Mesendoderm (in vitro differentiated cells): ENCODE results near the gene DNAH8.

Source experiments
- DNase-seq: peaks from one replicate; pipeline ENCODE4 v3.0.0; 2013
- H2AK5ac ChIP-seq: 2 replicates; pipeline ENCODE4 v1.6.1; 2013; ENCODE audit warnings: low read length, inconsistent platforms
- H2BK120ac ChIP-seq: 2 replicates; pipeline ENCODE4 v1.6.1; 2013; ENCODE audit warnings: low read depth, mild to moderate bottlenecking, low read length, moderate library complexity, mixed read lengths
- H2BK15ac ChIP-seq: replicated peaks from 2 replicates; pipeline ENCODE4 v1.6.1; 2013; ENCODE audit warnings: low read depth, mild to moderate bottlenecking, moderate library complexity
- H2BK5ac ChIP-seq: 2 replicates; pipeline ENCODE4 v1.6.1; 2013; ENCODE audit warnings: low read length, inconsistent platforms
- H3K18ac ChIP-seq: 2 replicates; pipeline ENCODE4 v1.6.1; 2013; ENCODE audit warnings: mild to moderate bottlenecking, low read length, mixed read lengths
- H3K23ac ChIP-seq: one replicate; pipeline ENCODE4 v1.6.1; 2013; ENCODE audit warnings: low read length
- H3K27ac ChIP-seq: 2 replicates; pipeline ENCODE4 v1.5.1; 2013; ENCODE audit warnings: low read depth, mild to moderate bottlenecking, inconsistent platforms, low read length, moderate library complexity
- H3K27me3 ChIP-seq: 2 replicates; pipeline ENCODE4 v1.6.1; 2013; ENCODE audit warnings: low read length, control low read depth, mild to moderate bottlenecking, inconsistent platforms; ENCODE audit not compliant: insufficient read depth, poor library complexity
- H3K36me3 ChIP-seq: 2 replicates; pipeline ENCODE4 v1.6.1; 2013; ENCODE audit warnings: low read length, inconsistent platforms; ENCODE audit not compliant: control insufficient read depth, insufficient read depth
- H3K4ac ChIP-seq: one replicate; pipeline ENCODE4 v1.6.1; 2013; ENCODE audit warnings: low read depth, mild to moderate bottlenecking, low read length, moderate library complexity
- H3K4me1 ChIP-seq: 2 replicates; pipeline ENCODE4 v1.6.1; 2013; ENCODE audit warnings: low read depth, low read length, inconsistent platforms; ENCODE audit not compliant: control insufficient read depth
- H3K4me2 ChIP-seq: 2 replicates; pipeline ENCODE4 v1.6.1; 2013; ENCODE audit warnings: low read length
- H3K4me3 ChIP-seq: 2 replicates; pipeline ENCODE4 v1.5.1; 2013; ENCODE audit warnings: mild to moderate bottlenecking, low read length
- H3K56ac ChIP-seq: one replicate; pipeline ENCODE4 v1.6.1; 2013; ENCODE audit warnings: low read length
- H3K79me1 ChIP-seq: 2 replicates; pipeline ENCODE4 v1.6.1; 2013; ENCODE audit warnings: low read length, inconsistent platforms
- H3K79me2 ChIP-seq: 2 replicates; pipeline ENCODE4 v1.6.1; 2013; ENCODE audit warnings: mild to moderate bottlenecking, low read length; ENCODE audit not compliant: control insufficient read depth, insufficient read depth
- H3K9ac ChIP-seq: 2 replicates; pipeline ENCODE4 v1.6.1; 2013; ENCODE audit warnings: low read length, inconsistent platforms
- H4K5ac ChIP-seq: one replicate; pipeline ENCODE4 v1.6.1; 2013; ENCODE audit warnings: low read length
- H4K8ac ChIP-seq: one replicate; pipeline ENCODE4 v1.6.1; 2013; ENCODE audit warnings: low read depth, mild to moderate bottlenecking, control low read depth, low read length, moderate library complexity
- WGBS: extraction: QIAGEN DNeasy Blood & Tissue Kit; methylation state at CpG from one replicate; pipeline ENCODE4 v1.1.7; 2013; ENCODE audit warnings: low lambda C conversion rate, missing lambda C conversion rate; ENCODE audit not compliant: insufficient coverage; ENCODE audit errors: extremely low coverage; 5-methylcytosine and 5-hydroxymethylcytosine counted together

DNAH8 gene

GRCh38 chr6:39035681-39036080 is 320.6 kb downstream of the DNAH8 start:
- Histone ChIP-seq H3K18ac (no peak overlapping the region), H3K4me1 (no peaks in the 10 kb centered on the region), H3K4ac (no peak overlapping the region), H3K79me1 (no peaks in the 10 kb centered on the region), H2AK5ac (no peak overlapping the region), H2BK120ac (no peak overlapping the region), H3K4me3 (no peak overlapping the region), H3K9ac (no peak overlapping the region), H4K8ac (no peak overlapping the region), H2BK5ac (peak overlapping the region; percentile 55), H3K79me2 (no peaks in the 10 kb centered on the region), H3K27ac (no peak overlapping the region), H3K56ac (peak overlapping the region; percentile 40), H3K36me3 (no peaks in the 10 kb centered on the region), H3K27me3 (no peaks in the 10 kb centered on the region), H3K4me2 (no peak overlapping the region), H3K23ac (peak overlapping the region; percentile 69), H2BK15ac (no peak overlapping the region), H4K5ac (no peak overlapping the region)
- no CpG with 5 or more reads among the region's 9 CpGs for WGBS
- DNase-seq = no peak

DNA sequence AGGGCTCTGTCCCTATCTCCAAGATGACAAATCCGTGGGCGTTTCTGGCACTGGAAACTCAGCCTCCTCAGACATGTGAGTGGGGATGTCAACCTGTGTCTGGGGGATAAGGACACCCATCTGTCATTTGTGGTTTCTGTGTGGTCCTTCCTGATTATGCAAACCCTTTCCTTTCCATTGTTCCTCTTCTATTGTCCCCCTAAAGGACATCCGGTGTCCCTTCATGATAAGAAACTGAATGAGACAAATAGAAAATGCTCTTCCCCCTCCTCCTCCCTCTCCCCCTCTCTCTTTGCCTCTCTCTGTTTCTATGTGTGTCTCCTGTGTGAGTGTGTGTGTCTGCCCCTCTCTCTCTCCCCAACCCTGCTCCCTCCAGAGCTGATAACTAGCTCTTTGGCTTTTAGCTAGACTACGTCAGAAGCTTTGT is 322.0 kb downstream of the DNAH8 start:
- Histone ChIP-seq H3K56ac (no peak overlapping the region), H4K5ac (no peak overlapping the region), H3K36me3 (no peaks in the 10 kb centered on the region), H2AK5ac (no peak overlapping the region), H3K79me1 (no peaks in the 10 kb centered on the region), H3K27ac (no peak overlapping the region), H4K8ac (no peak overlapping the region), H3K4ac (no peak overlapping the region), H3K9ac (no peak overlapping the region), H2BK15ac (no peak overlapping the region), H3K79me2 (no peaks in the 10 kb centered on the region), H2BK120ac (no peak overlapping the region), H3K27me3 (no peaks in the 10 kb centered on the region), H3K18ac (no peak overlapping the region), H2BK5ac (no peak overlapping the region), H3K4me3 (no peak overlapping the region), H3K4me1 (no peaks in the 10 kb centered on the region), H3K4me2 (no peak overlapping the region), H3K23ac (no peak overlapping the region)
- no CpG with 5 or more reads among the region's 4 CpGs for WGBS
- DNase-seq = peak; percentile 46

DNA sequence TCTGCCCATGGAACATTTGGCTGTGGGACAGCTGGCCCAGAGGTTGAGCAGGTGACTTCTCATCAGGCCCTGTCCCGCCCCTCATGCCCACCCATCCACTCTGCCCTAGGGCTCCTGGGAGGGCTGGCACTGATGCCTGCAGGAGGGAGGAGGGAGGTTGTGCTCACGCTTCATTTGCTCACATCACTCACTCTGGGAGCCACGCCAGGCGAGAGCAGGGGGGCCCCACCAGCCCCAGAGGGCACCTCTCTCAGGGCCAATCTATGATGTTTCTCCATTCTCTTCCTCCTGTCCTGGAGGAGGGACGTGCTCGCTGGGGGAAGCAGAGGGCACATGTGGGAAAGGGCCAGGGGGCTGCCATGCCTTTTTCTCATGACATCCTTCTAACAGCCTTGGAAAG is 322.6 kb downstream of the DNAH8 start:
- no peak overlapping the region for H3K4me3 ChIP-seq
- no peak overlapping the region for H4K5ac ChIP-seq
- no peak overlapping the region for H2BK120ac ChIP-seq
- peak overlapping the region; percentile 12 for H3K56ac ChIP-seq
- H3K9ac ChIP-seq = no peak overlapping the region
- no peaks in the 10 kb centered on the region for H3K4me1 ChIP-seq
- H3K18ac ChIP-seq = no peak overlapping the region
- DNase-seq = no peak
- no peaks in the 10 kb centered on the region for H3K79me1 ChIP-seq
- peak overlapping the region; percentile 67 for H2AK5ac ChIP-seq
- H4K8ac ChIP-seq = no peak overlapping the region
- no peaks in the 10 kb centered on the region for H3K79me2 ChIP-seq
- no peak overlapping the region for H2BK15ac ChIP-seq
- no peaks in the 10 kb centered on the region for H3K27me3 ChIP-seq
- no peak overlapping the region for H3K4me2 ChIP-seq
- H3K4ac ChIP-seq = no peak overlapping the region
- H3K27ac ChIP-seq = no peak overlapping the region
- H3K23ac ChIP-seq = no peak overlapping the region
- H3K36me3 ChIP-seq = no peaks in the 10 kb centered on the region
- H2BK5ac ChIP-seq = peak overlapping the region; percentile 61
- WGBS = no CpG with 5 or more reads among the region's 6 CpGs

GRCh38 chr6:39040080-39040673 is 325.1 kb downstream of the DNAH8 start:
- no peak overlapping the region for H3K4me3 ChIP-seq
- no peaks in the 10 kb centered on the region for H3K4me1 ChIP-seq
- no peak overlapping the region for H3K27ac ChIP-seq
- H2BK120ac ChIP-seq = no peak overlapping the region
- no peak overlapping the region for H3K4ac ChIP-seq
- H2AK5ac ChIP-seq = no peak overlapping the region
- no peak overlapping the region for H2BK5ac ChIP-seq
- H3K9ac ChIP-seq = no peak overlapping the region
- H4K5ac ChIP-seq = no peak overlapping the region
- WGBS = no CpG with 5 or more reads among the region's 10 CpGs
- no peak overlapping the region for H2BK15ac ChIP-seq
- no peak overlapping the region for H4K8ac ChIP-seq
- H3K27me3 ChIP-seq = no peaks in the 10 kb centered on the region
- no peaks in the 10 kb centered on the region for H3K36me3 ChIP-seq
- H3K79me1 ChIP-seq = no peaks in the 10 kb centered on the region
- no peak for DNase-seq
- H3K4me2 ChIP-seq = no peak overlapping the region
- no peak overlapping the region for H3K18ac ChIP-seq
- H3K56ac ChIP-seq = no peak overlapping the region
- H3K23ac ChIP-seq = no peak overlapping the region
- no peaks in the 10 kb centered on the region for H3K79me2 ChIP-seq

DNA sequence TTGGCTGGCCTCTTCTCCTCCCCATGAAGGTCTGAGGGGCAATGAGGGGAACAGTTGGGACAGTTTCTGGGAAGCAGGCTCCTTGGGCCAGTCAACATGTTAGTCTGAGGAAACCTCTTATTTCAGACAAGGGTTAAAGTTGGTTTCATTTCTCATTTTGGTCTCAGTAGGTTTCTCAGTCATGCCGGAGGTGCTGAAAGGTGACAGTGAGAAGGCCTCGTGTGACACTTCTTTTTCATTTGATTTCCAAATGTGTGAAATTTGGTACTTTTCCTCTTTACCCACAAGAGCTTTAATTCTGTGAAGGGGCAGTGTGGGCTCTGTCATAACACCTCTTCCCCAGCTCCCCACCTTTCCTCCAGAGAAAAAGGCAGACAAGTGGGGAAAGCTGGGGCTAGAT is 326.0 kb downstream of the DNAH8 start:
- no peak for DNase-seq
- H3K79me2 ChIP-seq = no peaks in the 10 kb centered on the region
- no peak overlapping the region for H3K56ac ChIP-seq
- no peak overlapping the region for H3K23ac ChIP-seq
- no peak overlapping the region for H4K8ac ChIP-seq
- H3K27ac ChIP-seq = no peak overlapping the region
- no peak overlapping the region for H3K9ac ChIP-seq
- no peaks in the 10 kb centered on the region for H3K36me3 ChIP-seq
- H3K27me3 ChIP-seq = no peaks in the 10 kb centered on the region
- no peak overlapping the region for H3K4ac ChIP-seq
- no peak overlapping the region for H2BK120ac ChIP-seq
- no peak overlapping the region for H2AK5ac ChIP-seq
- H3K4me1 ChIP-seq = no peaks in the 10 kb centered on the region
- H2BK5ac ChIP-seq = no peak overlapping the region
- no peaks in the 10 kb centered on the region for H3K79me1 ChIP-seq
- no peak overlapping the region for H3K18ac ChIP-seq
- no peak overlapping the region for H2BK15ac ChIP-seq
- no peak overlapping the region for H4K5ac ChIP-seq
- no peak overlapping the region for H3K4me3 ChIP-seq
- no peak overlapping the region for H3K4me2 ChIP-seq
- WGBS = no CpG with 5 or more reads among the region's 2 CpGs

- Histone ChIP-seq H3K23ac (no peak overlapping the region), H3K79me1 (no peaks in the 10 kb centered on the region), H2BK15ac (no peak overlapping the region), H3K4me3 (no peak overlapping the region), H3K27ac (no peak overlapping the region), H2BK5ac (no peak overlapping the region), H3K4me2 (no peak overlapping the region), H4K5ac (no peak overlapping the region), H3K27me3 (no peaks in the 10 kb centered on the region), H2BK120ac (no peak overlapping the region), H3K79me2 (no peaks in the 10 kb centered on the region), H3K9ac (no peak overlapping the region), H3K56ac (no peak overlapping the region), H3K18ac (no peak overlapping the region), H4K8ac (no peak overlapping the region), H3K4ac (no peak overlapping the region), H3K36me3 (no peaks in the 10 kb centered on the region), H2AK5ac (no peak overlapping the region), H3K4me1 (peaks cover 3% of the 10 kb centered on the region)
- DNase-seq = no peak
- WGBS = no CpG with 5 or more reads among the region's 3 CpGs
Observed at GRCh38 chr6:39043776-39044175, 328.7 kb downstream of the DNAH8 start.
